ENCODE data around the gene ERG28.

GRCh38 chr14:75655235-75655634 is 5.4 kb downstream of the ERG28 start:
- no peak for TF ChIP-seq ZFP3 (CRISPR knock-in tag; IDR thresholded peaks at IDR 0.05)
- TF ChIP-seq ARNTL (CRISPR knock-in tag; IDR thresholded peaks at IDR 0.05; ENCODE audit: borderline replicate concordance, low read depth), result no peak
- no peak for TF ChIP-seq ZNF565 (CRISPR knock-in tag; conservative IDR thresholded peaks at IDR 0.05; ENCODE audit: low read depth)
- TF ChIP-seq ZNF70 (CRISPR knock-in tag; IDR thresholded peaks at IDR 0.05), result no peak
- TF ChIP-seq PATZ1 (CRISPR knock-in tag; IDR thresholded peaks at IDR 0.05; ENCODE audit: borderline replicate concordance), result no peak
- TF ChIP-seq ISL1 (CRISPR knock-in tag; IDR thresholded peaks at IDR 0.05), result no peak
- no peak for TF ChIP-seq BACH2 (CRISPR knock-in tag; IDR thresholded peaks at IDR 0.05; ENCODE audit: borderline replicate concordance)
- no peak for TF ChIP-seq ESRRG (CRISPR knock-in tag; IDR thresholded peaks at IDR 0.05)
- no peak for TF ChIP-seq ZFP30 (CRISPR knock-in tag; IDR thresholded peaks at IDR 0.05)
- no peak for TF ChIP-seq GLIS3 (CRISPR knock-in tag; IDR thresholded peaks at IDR 0.05)
- no peak for TF ChIP-seq TOX (CRISPR knock-in tag; IDR thresholded peaks at IDR 0.05; ENCODE audit: borderline replicate concordance)

All from SK-N-SH treated with all-trans-retinoic acid at 6 μM for 48 hours (cell line).